ENCODE results near the gene EMC8.

- TF ChIP-seq CTCF (IDR thresholded peaks at IDR 0.05) (no peak), POLR2A (IDR thresholded peaks at IDR 0.05) (no peak)
These were observed 31.8 kb downstream of the EMC8 start for GRCh38 chr16:85767531-85767930.
